Spleen (tissue), 11 donors: ENCODE data around the gene MYO1A. TPM values are rescaled to one million over a fixed set of nuclear protein-coding genes. Genes with fewer than 3 reads are reported as not detected.

ENCODE experiments used
- DNase-seq: peaks from one replicate; pipeline ENCODE4 v3.0.0-alpha.2; 2020
- H3K27ac ChIP-seq, 8 donors: fragments of 200-600 bp; sonication (generic) in 7 of 8; 1 replicate in 4 of 8; 2 replicates in 4 of 8; pipeline versions ENCODE4 v1.5.0 to v1.8.0; 2016 to 2021; ENCODE audit warnings: inconsistent platforms in 4 of 8, mild to moderate bottlenecking in 4 of 8, moderate library complexity in 1 of 8
- H3K27me3 ChIP-seq, 7 donors: fragments of 200-600 bp; sonication (generic) in 6 of 7; replicated peaks in 1 of 7; 1 replicate in 4 of 7; 2 replicates in 3 of 7; pipeline versions ENCODE4 v1.5.0 to v1.8.0; 2016 to 2021; ENCODE audit warnings: inconsistent platforms in 3 of 7, mild to moderate bottlenecking in 1 of 7
- H3K36me3 ChIP-seq, 6 donors: fragments of 200-600 bp; sonication (generic) in 5 of 6; 1 replicate in 4 of 6; 2 replicates in 2 of 6; pipeline versions ENCODE4 v1.5.0 to v1.8.0; 2016 to 2021; ENCODE audit warnings: inconsistent platforms in 2 of 6
- H3K4me1 ChIP-seq, 6 donors: fragments of 200-600 bp; sonication (generic) in 5 of 6; 1 replicate in 3 of 6; 2 replicates in 3 of 6; pipeline versions ENCODE4 v1.5.0 to v1.8.0; 2016 to 2021; ENCODE audit warnings: inconsistent platforms in 3 of 6
- H3K4me3 ChIP-seq, 8 donors: fragments of 200-600 bp; sonication (generic) in 7 of 8; 1 replicate in 4 of 8; 2 replicates in 4 of 8; pipeline versions ENCODE4 v1.5.0 to v1.8.0; 2016 to 2021; ENCODE audit warnings: inconsistent platforms in 4 of 8, mild to moderate bottlenecking in 4 of 8, moderate library complexity in 2 of 8
- H3K9me3 ChIP-seq, 8 donors: fragments of 200-600 bp; sonication (generic) in 7 of 8; 1 replicate in 4 of 8; 2 replicates in 4 of 8; pipeline versions ENCODE4 v1.5.0 to v1.8.0; 2016 to 2021; ENCODE audit warnings: inconsistent platforms in 4 of 8
- POLR2A ChIP-seq, 3 donors: fragments of 450-650 bp; IDR thresholded peaks; one replicate each; pipeline ENCODE4 v1.5.1; 2017; ENCODE audit warnings: antibody characterized with exemption in 3 of 3, mild to moderate bottlenecking in 1 of 3
- POLR2AphosphoS5 ChIP-seq, 3 donors: sonication (generic); formaldehyde crosslinking; IDR thresholded peaks; one replicate each; pipeline ENCODE4 v1.5.1; 2017; ENCODE audit warnings: antibody characterized with exemption in 3 of 3
- WGBS, 5 donors: extraction: QIAGEN DNeasy Blood & Tissue Kit in 3 of 5; methylation state at CpG; one replicate each; pipeline versions ENCODE4 v1.1.5 to v1.1.7; 2013 to 2018; 5-methylcytosine and 5-hydroxymethylcytosine counted together
- intact Hi-C: fragments of 100-400 bp; cut with DNase I; formaldehyde crosslinking; loops from one replicate; pipeline ENCODE4 v1.15.0; 2023; ENCODE audit warnings: low total_unique reads
- polyA plus RNA-seq, 3 donors: library from polyadenylated mRNA; stranded (reverse); fragments of 200-250 nt; gene quantifications; one replicate each; pipeline ENCODE4 v1.2.1, GENCODE V29; 2013
- total RNA-seq, 7 donors: library from RNA; depleted of rRNA in 3 of 7; stranded (reverse); fragments of >200 nt in 3 of 7; fragmentation: NEBNext Ultra II Directional in 4 of 7; extraction: Animal tissue kit (Norgen Biotek cat#: 25700) in 4 of 7; gene quantifications; one replicate each; pipeline versions ENCODE4 v1.1.0 to v1.2.1, GENCODE V29; 2016 to 2021
- TF ChIP-seq, protein P1 (sequence below), 11 experiments: fragments of 200-600 bp in 7 of 11; fragments of 450-650 bp in 4 of 11; sonication (generic) in 4 of 11; IDR thresholded peaks in 8 of 11; conservative IDR thresholded peaks in 3 of 11; 1 replicate in 7 of 11; 2 replicates in 4 of 11; pipeline versions ENCODE4 v1.4.0 to v1.8.0; 2016 to 2021; ENCODE audit warnings: antibody characterized with exemption in 11 of 11, inconsistent platforms in 4 of 11, mild to moderate bottlenecking in 1 of 11
- donor health status: healthy with polysubstance abuse.
- donor health status: DM: no; HTN: no; CAD: no; lungs with moderate emphysema.
- donor health status: DM: no; HTN: no; CAD: no.
- donor health status: Bipolar disorder and iron deficiency.
- donor health status: healthy.
- donor health status: DM: no; HTN: no; CAD: no.
- donor health status: DM: yes; HTN: yes; CAD: no.

MYO1A gene
- total and polyA plus RNA-seq, 10 donors: 0.12 to 1.4 (median 0.22) TPM; not detected in 1

DNA sequence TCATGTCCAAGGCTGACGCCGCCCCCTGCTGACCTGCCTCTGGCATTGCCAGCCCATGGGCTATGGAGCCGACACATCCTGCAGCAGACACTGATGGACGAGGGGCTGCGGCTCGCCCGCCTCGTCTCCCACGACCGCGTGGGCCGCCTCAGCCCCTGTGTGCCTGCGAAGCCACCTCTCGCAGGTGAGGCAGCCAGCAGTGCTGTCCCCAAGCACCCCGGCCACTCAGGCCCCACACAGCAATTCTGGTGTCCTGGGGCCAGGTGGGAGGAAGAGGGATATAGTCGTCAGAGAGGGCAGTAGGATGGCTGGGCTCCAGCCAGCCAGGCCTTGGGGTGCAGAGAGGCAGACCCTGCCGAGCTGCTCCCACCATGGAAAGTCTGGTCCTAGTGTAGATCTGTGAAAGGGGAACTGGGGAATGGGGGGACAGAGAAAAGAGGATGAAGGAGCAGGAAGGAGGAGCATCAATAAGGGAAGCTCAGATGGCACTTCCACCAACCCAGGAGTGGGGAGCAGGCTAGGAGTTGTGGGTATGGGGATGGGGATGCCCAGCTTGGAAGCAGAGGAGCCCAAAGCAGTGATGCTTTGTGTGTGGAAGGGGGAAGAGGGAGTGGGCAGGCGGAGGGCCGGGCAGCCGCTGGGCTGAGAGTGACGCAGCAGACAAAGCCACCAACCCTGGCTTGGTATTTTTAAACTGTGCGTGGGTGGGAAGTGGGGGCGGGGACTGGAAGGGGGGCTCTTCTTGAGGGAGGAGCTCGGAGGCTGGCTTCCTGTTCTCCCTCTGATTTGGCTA, 43.7 kb upstream of the MYO1A start:
- Histone ChIP-seq H3K4me3 (peak overlapping the region in 2 of 8 donors; percentile 18 to 51), H3K4me1 (peaks cover 16 to 81% (median 49%) of the 10 kb centered on the region in 6 donors), H3K27ac (peak overlapping the region; percentile 44 to 97 (median 75)), H3K36me3 (peaks cover 0 to 74% (median 58%) of the 10 kb centered on the region in 6 donors), H3K9me3 (no peaks in the 10 kb centered on the region), H3K27me3 (no peaks in the 10 kb centered on the region)
- WGBS, 5 donors: 37 to 56% (median 43%) methylated on average over 22 to 24 of the region's 24 CpGs
- no peak for TF ChIP-seq POLR2A (IDR thresholded peaks at IDR 0.05)
- TF ChIP-seq, protein P1, sequence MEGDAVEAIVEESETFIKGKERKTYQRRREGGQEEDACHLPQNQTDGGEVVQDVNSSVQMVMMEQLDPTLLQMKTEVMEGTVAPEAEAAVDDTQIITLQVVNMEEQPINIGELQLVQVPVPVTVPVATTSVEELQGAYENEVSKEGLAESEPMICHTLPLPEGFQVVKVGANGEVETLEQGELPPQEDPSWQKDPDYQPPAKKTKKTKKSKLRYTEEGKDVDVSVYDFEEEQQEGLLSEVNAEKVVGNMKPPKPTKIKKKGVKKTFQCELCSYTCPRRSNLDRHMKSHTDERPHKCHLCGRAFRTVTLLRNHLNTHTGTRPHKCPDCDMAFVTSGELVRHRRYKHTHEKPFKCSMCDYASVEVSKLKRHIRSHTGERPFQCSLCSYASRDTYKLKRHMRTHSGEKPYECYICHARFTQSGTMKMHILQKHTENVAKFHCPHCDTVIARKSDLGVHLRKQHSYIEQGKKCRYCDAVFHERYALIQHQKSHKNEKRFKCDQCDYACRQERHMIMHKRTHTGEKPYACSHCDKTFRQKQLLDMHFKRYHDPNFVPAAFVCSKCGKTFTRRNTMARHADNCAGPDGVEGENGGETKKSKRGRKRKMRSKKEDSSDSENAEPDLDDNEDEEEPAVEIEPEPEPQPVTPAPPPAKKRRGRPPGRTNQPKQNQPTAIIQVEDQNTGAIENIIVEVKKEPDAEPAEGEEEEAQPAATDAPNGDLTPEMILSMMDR (IDR thresholded peaks at IDR 0.05 in 8 of 11, conservative IDR thresholded peaks at IDR 0.05 in 3 of 11): peak in 10 of 11 experiments; percentile 40 to 79 (median 61)
- peak; percentile 65 to 89 (median 72) for TF ChIP-seq POLR2AphosphoS5 (IDR thresholded peaks at IDR 0.05)
- intact Hi-C loops: no loop called here
- peak; percentile 89 for DNase-seq

DNA sequence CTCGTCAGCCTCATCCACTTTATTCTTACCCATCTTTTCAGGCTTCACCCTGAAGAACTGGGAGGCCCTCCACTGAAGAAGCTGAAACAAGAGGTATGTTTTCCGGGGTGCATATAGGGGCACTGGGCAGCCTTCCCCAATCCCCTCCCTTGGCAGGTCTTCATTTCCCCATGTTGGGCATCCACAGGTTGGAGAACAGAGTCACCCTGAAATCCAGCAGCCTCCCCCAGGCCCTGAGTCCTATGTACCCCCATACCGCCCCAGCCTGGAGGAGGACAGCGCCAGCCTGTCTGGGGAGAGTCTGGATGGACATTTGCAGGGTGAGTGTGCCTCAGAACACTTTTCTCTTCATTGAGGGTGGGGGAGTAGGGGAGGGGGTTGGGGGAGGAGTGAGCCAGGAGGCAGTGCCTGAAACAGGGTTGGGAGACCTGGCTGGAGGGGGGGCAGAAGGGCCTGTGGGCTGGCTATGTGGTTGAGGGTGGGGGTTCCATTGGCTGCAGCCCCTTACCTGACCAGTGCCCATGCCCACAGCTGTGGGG, 43.0 kb upstream of the MYO1A start:
- DNase-seq: no peak
- Histone ChIP-seq H3K27ac (peak overlapping the region in 6 of 8 donors; percentile 65 to 97 (median 78)), H3K27me3 (no peaks in the 10 kb centered on the region), H3K9me3 (no peaks in the 10 kb centered on the region), H3K4me1 (peaks cover 19 to 81% (median 54%) of the 10 kb centered on the region in 6 donors), H3K36me3 (peaks cover 0 to 67% (median 52%) of the 10 kb centered on the region in 6 donors), H3K4me3 (peak overlapping the region in 1 of 8 donors; percentile 51)
- 80 to 92% (median 89%) methylated on average over 4 of the region's 4 CpGs for WGBS, 5 donors
- TF ChIP-seq POLR2A (IDR thresholded peaks at IDR 0.05) (no peak), POLR2AphosphoS5 (IDR thresholded peaks at IDR 0.05) (no peak)
- TF ChIP-seq, protein P1 (IDR thresholded peaks at IDR 0.05 in 8 of 11, conservative IDR thresholded peaks at IDR 0.05 in 3 of 11): no peak
- intact Hi-C loops: no loop called here

DNA sequence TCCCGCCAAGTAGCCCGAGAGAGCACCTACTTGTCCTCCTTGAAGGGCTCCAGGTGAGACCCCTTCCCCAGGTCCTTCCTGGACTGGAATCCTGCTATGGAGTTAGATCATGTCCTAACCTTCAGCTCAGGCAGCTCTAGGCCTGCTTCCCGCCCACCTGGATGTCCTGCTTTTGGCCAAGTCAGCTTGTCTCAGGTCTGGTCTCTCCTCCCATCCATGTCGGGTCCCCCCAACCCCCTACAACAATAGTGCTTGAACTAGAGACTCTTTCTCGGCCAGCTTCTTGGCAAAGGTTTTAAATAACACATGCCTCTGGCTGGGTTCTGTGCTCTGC, 42.6 kb upstream of the MYO1A start:
- H3K27me3 ChIP-seq: no peaks in the 10 kb centered on the region
- peak overlapping the region in 5 of 8 donors; percentile 2 to 97 (median 82) for H3K27ac ChIP-seq
- peak overlapping the region in 1 of 8 donors; percentile 51 for H3K4me3 ChIP-seq
- H3K9me3 ChIP-seq: no peaks in the 10 kb centered on the region
- TF ChIP-seq POLR2AphosphoS5 (IDR thresholded peaks at IDR 0.05) (no peak), POLR2A (IDR thresholded peaks at IDR 0.05) (no peak)
- TF ChIP-seq, protein P1 (IDR thresholded peaks at IDR 0.05 in 8 of 11, conservative IDR thresholded peaks at IDR 0.05 in 3 of 11): no peak
- peaks cover 19 to 86% (median 56%) of the 10 kb centered on the region in 6 donors for H3K4me1 ChIP-seq
- DNase-seq: no peak
- WGBS, 5 donors: 77 to 87% (median 85%) methylated on average over 5 of the region's 5 CpGs
- peaks cover 0 to 62% (median 47%) of the 10 kb centered on the region in 6 donors for H3K36me3 ChIP-seq
- intact Hi-C loops: no loop called here
